Activated CD8-positive, alpha-beta memory T cell treated with anti-CD3 and anti-CD28 coated beads, Interleukin-2, amount 50 U/mL, for 1 hour (primary cell): ENCODE measurements around the gene PLCB3.

ENCODE experiments used
- DNase-seq: peaks from one replicate; pipeline ENCODE4 v3.0.0-alpha.2; 2020; ENCODE audit errors: extremely low read depth

PLCB3 gene

DNA sequence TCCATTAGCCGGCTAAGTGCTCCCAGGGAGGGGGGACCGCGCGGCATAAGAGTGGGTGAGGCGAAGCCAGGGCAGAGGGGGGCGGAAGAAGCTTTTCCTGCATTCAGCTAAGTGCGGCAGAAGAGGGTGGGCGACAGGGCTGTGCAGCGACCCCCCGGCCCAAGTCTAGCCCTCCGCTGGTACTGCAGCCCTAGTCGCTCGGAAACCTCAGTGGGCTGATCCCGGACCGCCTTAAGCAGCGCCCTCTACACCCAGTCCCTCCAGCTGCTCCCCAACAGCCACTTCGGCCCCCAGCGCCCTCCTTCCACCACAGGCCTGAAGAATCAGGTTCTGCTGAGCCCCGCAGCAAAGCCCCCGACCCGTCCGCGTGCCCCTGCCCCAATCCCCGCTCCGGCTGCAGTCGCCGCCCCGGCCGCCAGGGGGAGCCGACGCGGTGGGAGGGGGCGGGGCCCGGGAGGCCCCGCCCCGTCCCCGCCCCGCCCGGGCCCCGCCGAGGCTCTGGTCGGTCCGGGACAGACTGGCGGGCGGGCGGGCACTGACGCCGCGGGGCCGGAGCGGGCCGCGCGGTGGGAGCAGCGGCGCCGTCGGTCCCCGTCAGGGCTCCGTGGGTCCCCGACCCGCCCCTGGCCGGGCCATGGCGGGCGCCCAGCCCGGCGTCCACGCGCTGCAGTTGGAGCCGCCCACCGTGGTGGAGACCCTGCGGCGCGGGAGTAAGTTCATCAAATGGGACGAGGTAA lies at the start of gene PLCB3:
TSS of gene PLCB3 (plus strand) at position 515 of the 737 bp plus-strand sequence. CDS start at position 635, 120 bp downstream.
- no peak for DNase-seq

DNA sequence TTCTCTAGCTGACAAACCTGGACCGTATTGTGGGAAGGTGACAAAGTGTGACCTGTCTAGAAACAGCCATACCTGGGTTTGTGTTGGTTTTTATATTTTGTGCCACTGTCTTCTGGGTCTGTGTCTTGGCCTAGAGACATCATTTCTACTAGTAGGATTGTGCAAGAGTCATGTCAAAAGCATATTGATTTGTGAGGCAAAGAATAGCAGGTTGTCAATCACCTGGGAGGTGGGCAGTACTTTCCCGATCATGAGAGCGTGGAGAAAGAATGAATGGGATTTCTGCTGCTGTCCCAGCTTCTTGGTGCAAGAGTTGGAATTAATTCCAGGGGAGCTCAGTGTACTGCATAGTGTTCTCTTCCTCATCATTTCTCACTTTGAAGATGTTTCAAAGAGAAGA lies 49.8 kb upstream of the PLCB3 start:
- DNase-seq = no peak

GRCh38 chr11:64202992-64203391 lies 48.3 kb upstream of the PLCB3 start:
- no peak for DNase-seq

- no peak for DNase-seq
Observed at GRCh38 chr11:64203421-64204079, 47.8 kb upstream of the PLCB3 start.

- no peak for DNase-seq
Observed at GRCh38 chr11:64204080-64204440, 47.3 kb upstream of the PLCB3 start.

DNA sequence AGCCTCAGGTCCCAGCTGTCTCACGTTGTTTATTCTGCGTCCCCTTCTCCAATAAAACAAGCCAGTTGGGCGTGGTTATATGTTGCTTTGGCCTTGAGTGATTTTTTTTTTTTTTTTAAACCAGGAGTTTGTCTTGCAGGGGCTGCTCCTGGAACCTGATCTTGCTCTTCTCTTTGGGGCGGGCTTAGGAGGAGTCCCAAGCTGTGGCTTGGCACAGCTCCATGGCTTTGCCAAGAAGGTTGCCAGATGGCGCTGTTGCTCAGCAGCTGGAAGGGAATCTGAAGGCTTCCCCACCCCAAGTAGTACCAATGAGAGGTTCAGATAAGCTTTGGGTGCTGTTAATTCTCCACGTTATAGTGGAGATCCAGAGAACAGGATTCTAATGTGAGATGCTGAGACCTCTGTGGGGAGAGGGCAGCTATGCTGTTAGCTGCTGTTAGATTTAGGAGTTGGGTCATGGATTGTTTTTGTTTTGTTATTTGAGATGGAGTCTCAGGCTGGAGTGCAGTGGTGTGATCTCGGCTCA lies 46.8 kb upstream of the PLCB3 start:
- DNase-seq = peak; percentile 68

- no peak for DNase-seq
Observed at GRCh38 chr11:64206457-64207255, 44.7 kb upstream of the PLCB3 start, which contains the start of gene FERMT3. TSS of gene FERMT3 (plus strand) at chr11:64206721. CDS start at chr11:64207365, 644 bp downstream.

DNA sequence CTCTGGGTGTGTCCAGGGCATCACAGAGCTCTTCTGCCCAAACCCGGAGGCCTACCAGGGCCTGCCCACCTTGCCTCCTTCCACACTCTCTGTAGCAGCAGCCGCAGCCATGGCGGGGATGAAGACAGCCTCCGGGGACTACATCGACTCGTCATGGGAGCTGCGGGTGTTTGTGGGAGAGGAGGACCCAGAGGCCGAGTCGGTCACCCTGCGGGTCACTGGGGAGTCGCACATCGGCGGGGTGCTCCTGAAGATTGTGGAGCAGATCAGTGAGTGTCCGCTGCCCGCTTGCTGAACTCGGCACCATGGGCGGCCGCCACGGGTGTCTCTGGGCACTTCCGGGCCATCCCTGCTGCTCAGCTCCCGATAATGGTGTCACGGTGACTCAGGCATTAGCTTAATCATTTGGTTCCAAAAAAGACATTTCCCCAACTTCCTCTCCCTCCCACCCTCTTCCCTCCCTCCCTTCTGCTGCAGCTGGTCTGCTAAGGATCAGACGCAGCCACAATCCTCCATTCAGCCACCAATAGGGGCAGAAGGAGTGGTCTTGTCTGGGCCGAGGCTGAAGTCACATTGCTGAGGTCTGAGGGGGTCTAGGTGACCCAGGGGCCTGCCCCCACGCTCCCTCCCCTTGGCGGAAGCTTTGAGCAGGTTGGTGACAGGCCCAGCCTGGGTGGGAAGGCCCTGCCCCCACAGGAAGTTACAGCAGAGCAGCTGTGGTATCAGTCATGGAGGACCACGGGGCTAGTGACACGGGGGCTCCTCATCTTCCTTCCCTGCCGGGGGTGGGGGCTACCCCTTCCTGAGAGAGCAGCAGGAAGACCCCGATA lies 43.9 kb upstream of the PLCB3 start:
- DNase-seq = no peak

GRCh38 chr11:64208086-64208795 lies 43.1 kb upstream of the PLCB3 start:
- no peak for DNase-seq

DNA sequence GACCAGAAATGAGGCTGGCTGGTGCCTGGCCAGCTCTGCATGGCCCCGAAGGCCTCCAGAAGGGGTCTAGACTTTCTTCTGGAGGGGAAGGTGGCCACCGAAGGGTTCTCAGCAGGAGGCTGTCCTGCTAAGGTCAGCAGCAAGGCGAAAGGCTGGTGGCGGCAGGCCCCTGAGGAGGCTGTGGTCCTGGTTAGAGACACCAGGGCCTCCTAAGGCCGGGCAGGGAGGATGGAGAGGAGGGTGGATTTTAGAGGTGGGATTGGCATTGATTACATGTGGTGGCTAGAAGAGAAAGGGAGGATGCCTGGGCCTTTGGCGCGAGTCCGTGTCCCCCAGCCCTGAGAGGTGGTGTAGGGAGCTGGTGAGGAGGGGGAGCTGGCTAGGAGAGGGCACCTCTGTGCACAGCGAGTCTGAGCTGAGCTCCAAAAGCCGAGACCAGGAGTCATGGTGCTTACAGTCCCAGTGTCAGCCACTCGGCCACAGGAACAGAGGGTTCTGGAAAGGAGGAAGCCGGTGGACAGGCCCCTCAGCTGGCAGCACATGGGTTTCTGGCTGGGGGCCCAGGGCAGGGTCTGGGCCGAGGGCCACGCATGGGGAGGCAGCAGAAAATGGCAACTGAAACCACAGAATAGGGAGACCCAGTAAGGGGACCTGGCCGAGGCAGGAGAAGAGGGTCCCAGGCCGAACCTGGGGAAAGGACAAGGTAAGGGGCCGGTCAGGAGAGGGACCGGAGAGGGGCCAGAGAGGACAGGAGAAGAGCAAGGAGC lies 42.4 kb upstream of the PLCB3 start:
- DNase-seq = no peak

- no peak for DNase-seq
Observed at GRCh38 chr11:64209563-64209843, 41.8 kb upstream of the PLCB3 start.

DNA sequence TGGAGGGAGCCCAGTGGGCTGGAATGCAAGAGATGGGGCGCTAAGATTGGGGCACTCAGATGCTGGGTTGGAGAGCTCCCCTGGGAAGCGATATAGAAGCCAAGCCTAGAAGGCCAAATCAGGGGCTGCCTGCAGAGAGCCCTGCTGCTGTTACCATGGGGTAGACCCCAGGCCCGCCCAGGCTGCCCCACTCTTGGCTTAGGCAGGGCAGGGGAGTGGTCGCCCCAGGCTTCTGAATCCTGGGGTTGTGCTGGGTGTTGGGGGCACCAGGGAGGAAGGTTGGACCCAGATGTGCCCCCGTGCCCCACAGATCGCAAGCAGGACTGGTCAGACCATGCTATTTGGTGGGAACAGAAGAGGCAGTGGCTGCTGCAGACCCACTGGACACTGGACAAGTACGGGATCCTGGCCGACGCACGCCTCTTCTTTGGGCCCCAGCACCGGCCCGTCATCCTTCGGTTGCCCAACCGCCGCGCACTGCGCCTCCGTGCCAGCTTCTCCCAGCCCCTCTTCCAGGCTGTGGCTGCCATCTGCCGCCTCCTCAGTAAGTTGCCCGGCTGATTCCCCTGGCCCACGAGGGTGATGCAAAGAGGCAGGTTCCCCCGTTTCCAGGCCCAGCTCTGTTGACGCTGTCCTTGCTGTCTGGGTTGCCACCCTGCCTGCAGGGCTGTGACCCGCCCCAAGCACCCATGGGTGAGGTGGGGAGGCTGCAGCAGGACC lies 40.9 kb upstream of the PLCB3 start:
- DNase-seq = no peak

DNA sequence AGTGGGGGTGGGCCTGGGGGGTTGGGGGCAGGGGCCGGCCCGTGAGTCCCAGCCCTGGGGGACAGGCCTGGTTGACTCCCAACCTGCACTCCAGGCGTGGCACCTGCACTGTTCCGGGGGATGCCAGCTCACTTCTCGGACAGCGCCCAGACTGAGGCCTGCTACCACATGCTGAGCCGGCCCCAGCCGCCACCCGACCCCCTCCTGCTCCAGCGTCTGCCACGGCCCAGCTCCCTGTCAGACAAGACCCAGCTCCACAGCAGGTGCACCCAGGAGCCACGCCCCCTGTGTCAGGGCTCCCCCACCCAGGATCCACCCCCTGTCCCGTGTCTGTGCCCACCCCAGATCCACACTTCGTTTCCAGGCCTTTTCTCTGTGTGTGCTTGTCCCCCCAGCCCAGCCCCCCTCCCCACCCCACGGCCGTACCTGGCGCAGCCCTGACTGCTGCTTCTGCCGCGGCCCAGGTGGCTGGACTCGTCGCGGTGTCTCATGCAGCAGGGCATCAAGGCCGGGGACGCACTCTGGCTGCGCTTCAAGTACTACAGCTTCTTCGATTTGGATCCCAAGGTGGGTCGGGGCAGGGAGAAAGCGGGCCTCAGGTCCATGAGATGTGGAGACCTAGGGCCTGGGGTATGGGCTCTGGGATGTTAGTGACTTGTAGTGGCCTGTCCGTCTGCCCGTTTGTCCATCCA lies 40.0 kb upstream of the PLCB3 start:
- DNase-seq = no peak

GRCh38 chr11:64216879-64217278 lies 34.5 kb upstream of the PLCB3 start:
- no peak for DNase-seq

DNA sequence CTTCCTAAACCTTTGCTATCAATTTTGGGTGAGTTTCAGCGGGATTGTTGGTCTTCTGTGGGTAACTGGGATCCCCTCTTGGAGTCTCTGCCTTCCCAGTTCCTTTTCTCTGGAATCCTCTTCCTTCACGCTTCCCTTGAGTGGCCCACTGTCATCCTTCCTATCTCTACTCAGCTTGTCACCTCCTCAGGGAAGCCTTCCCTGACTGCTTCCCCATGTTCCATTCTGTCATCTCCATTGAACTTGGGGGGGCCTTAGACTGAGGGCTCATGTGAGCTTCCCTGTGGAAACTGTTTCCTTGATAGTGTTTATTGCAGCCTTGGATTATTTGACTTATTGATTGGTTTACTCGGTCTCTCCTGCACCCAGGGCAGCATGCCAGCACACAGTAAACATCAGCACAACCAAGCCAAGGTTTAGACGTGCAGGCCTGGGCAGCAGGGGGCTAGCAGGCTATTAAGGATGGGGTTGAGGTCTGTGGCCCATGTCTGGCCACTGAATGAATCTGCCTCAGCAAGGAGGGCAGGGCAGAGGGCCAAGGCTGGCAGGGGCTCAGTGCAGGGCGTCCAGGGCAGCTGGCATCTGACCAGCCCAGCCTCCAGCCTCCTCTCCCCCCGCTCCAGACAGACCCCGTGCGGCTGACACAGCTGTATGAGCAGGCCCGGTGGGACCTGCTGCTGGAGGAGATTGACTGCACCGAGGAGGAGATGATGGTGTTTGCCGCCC lies 32.5 kb upstream of the PLCB3 start:
- DNase-seq = no peak

- DNase-seq = no peak
Observed at GRCh38 chr11:64219354-64219684, 32.0 kb upstream of the PLCB3 start.

DNA sequence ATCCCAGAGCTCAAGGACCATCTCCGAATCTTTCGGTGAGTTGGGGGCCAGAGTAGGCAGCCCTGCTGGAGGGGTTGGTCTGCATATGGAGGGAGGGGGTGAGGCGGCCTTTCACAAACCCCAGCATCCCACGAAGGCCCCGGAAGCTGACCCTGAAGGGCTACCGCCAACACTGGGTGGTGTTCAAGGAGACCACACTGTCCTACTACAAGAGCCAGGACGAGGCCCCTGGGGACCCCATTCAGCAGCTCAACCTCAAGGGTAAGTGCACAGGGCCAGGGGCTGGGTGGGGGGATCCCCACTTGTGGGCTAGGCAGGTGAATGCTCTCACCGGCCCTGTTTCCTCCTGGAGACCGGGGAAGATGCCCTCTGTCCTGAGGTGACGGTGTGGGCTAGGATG lies 31.6 kb upstream of the PLCB3 start:
- no peak for DNase-seq

GRCh38 chr11:64220271-64220670 lies 31.1 kb upstream of the PLCB3 start:
- DNase-seq = no peak

GRCh38 chr11:64220798-64221197 lies 30.5 kb upstream of the PLCB3 start:
- no peak for DNase-seq
